GM19025 (cell line): ENCODE measurements around the gene SLC22A31.
"Not testable (repeated sequence)": the region's sequence is repeated elsewhere in the genome, so short reads cannot be mapped to it uniquely, and the experiment has no call there.

Experiments used
- ATAC-seq: cut with Tn5 transposase; IDR thresholded peaks from one replicate; pipeline ENCODE4 v1.9.1; 2021; ENCODE audit warnings: mild to moderate bottlenecking, low read depth, moderate library complexity; ENCODE audit not compliant: unreplicated experiment

The SLC22A31 gene

DNA sequence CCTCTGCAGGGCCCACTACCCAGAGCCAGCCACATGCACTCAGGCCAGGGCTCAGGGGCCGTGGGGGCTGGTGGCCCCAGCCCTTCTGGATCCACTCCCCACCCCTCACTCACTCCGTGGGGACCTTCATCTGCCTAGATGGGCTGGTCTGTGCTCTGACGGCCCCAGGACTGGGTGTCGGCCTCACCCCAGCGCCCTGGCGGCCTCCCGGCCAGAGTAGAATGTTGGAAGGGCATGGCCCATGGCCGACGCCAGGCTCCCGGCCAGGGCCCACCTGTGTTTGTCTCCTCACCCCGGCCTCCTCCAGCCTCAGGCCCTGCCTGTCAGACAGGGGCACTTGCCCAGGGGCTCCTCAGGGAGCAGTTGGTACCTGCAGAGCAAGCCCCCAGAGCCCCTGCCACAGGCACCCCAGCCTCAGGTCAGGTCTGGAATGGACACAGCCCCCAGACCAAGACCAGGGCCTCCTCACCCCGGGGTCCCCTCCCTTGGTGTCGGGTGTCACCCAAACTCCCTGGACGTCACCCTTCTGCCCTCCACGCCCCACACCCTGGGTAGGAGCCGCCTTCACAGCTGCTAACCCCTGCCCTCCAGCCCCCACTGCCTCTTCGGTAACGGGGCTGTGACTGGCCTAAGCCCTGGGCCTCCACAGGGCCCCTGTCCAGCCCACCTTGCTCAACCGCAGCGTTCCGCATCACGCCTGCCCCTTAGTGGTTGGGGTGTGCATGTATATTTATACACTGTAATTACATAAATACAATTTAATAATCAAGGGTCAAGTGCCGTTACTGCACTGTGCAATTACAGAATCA lies 31.8 kb downstream of the SLC22A31 start:
- no peak for ATAC-seq

DNA sequence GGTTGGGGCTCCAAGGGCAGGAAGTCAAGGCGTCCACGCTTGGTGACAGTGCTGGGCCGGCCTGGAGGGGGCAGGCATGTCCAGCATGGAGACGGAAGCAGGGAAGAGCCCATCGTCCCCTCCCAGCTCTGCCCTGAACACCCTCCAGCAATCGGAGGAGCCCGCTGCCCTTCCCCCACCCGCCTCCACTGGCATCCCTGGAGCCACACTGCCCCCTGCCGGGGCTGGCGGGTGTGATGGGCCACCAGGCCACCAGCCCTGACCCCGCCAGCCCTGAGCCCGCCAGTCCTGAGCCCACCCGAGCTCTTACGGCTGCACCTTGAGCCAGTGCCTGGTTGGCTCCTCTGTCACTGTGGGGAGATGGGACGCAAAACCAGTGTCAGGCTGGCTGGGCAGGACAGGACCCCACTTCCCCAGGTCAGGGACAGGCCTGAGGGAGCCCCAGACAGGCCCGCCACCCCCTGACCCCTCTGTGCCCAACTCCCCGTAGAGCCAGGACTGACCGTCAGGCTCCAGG lies 32.9 kb downstream of the SLC22A31 start:
- no peak for ATAC-seq

DNA sequence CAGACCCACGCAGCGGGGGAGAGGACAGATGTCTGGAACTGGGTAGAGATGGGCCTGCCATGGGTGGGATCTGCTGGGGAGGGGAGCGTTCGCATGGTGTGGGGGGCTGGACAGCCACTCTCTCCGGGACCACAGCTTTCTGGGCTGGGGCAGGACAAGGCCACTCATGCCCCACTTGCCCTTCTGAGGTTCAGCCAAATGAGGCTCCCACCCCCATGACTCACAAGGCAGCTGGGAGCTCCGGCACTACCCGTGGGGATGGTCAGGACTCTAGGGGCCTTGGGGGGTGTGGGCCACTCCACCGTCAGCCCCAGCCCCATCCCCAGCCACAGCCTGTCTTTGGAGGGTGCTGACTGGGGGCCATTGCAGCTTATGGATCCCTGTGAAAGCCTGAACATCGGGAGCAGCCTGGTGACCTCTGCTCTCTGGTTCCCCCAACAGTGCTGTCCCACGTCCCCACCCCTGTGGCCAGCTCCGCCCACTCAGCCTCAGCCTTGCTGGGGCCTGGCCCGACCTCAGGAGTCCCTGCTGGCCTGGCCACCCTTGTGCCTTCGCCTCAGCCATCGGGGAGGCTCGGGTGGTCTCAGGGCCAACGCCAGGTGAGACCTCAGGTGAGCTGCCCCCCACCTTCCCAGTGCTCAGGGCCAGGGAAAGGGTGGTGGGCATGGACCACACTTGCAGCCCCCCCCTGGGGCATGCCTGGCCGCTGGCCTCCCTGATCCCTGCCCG lies 33.5 kb downstream of the SLC22A31 start:
- no peak for ATAC-seq

DNA sequence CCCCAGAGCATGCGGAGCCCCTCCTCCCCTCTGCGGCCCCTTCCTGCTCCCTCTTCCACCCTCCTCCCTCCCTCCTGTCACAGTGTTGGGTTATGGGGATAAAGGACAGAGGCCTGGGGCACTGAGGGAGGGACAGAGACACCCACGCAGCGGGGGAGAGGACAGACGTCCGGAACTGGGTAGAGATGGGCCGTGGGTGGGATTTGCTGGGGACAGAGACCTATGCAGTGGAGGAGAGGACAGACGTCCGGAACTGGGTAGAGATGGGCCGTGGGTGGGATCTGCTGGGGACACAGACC lies 34.7 kb downstream of the SLC22A31 start:
- not testable (repeated sequence) for ATAC-seq

DNA sequence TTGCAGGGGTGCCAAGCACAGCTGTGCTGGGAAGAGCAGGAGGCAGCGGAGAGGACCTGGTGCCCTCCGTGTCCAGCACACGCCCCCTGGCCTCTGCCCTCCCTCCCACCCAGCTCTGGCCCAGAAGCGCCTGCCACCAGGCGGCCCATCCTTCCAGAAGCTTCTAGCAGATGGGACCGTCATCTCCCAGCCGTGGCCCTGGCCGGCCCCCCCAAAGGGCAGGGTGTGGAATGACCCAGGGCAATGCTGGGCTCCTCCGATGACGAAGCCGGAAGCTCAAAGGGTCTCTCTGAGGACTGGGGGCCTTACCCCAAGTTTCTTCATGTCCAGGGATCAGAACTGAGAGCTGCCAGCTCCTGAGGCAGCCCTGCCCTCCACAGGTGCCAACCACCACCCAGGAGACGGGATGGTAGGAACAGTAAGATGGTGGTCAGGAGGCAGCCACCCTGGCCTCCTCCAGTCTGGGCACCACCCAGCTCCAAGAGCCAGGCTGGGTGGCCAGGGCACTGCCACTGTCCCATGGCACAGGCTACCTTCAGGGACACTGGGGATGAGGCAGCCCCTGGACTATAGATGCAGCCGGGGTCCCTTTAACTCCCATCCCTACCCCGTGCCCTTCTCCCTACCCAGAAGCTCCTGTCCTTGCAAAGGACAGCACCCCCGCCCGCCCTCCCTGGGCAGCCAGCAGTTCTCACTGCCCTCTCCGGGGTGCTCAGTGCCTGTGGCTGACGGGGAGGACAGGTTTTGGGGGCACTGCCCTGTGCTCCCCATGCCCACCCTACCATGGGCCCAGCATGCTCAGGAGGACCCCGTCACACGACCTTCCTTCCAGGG lies 35.3 kb downstream of the SLC22A31 start:
- no peak for ATAC-seq

DNA sequence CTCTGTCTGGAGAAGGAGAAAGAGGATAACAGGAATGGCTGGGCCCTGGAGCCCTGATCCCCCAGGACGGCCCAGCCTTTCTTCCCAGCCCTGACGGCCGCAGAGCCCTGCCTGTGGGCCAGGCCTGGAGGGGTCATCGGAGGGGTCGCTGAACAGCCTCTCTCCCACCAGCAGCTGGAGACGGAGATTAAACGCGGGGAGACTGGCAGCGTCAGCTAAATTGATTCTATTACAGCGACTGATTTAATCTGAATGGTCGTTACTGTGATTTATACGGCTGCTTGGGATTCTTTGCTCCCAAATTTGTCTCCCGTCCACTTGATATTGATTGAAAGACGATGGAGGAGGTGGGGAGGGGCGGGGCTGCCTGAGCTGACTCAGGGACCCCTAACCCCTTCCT lies 35.9 kb downstream of the SLC22A31 start:
- ATAC-seq = no peak

DNA sequence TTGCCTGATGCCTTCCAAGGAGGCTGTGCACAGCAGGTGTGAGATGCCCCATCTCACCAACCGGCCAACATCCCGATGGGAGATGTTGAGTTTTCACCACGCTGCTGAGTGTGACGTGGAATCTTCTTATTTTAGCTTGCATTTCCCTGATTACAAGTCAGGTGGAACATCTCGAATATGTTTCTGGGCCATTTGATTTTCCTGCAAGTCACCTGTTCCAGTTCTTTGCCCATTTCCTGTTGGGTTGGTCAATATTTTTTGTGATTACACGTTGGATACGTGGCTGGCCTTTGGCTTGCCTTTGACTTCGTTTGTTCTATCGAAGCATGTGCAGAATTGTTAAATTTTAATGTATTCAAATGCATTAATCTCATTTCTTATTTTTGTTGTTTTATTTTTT lies 37.0 kb downstream of the SLC22A31 start:
- ATAC-seq = no peak

DNA sequence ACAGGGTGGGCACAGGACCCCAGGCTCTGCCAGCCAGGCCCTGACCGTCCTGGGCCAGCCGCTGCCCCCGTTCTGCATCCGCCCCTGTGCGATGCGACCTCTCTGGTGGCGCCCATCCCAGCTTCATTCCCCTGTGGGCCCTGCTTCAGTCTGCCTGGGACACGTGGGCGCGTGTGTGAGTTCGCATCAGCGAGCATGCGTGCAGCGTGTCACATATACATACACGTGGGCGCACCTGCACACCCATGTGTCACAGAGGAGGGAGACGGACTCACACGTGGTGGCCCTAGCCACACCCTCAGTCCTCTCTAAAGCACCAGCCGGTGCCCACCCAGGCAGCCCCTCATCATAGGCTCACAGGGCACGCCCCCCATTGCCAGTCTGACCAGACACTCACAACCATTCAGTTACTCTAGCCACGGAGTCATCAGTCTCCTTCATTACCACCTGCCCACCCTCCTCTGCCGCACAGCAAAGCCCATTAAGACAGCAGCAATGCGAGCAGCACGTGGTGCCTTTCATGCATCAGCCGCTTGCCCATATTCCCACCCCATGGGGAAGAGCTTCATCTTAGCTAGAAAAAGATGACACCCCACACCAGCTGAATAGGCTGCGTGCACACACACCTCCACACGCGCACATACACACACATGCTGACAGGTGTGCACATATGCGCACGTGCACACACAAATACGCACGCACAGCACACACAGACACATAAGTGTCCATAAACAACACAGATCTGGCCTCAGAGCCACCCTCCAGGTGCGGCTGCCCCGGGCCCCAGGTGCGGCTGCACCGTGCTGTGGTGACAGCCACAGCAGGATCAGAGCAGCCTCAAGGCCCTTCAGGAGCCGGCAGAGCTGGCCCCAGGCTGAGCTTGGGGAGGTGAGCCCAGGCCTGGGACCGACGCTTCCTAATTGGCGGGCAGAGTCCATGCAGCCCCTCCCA lies 38.3 kb downstream of the SLC22A31 start:
- no peak for ATAC-seq

DNA sequence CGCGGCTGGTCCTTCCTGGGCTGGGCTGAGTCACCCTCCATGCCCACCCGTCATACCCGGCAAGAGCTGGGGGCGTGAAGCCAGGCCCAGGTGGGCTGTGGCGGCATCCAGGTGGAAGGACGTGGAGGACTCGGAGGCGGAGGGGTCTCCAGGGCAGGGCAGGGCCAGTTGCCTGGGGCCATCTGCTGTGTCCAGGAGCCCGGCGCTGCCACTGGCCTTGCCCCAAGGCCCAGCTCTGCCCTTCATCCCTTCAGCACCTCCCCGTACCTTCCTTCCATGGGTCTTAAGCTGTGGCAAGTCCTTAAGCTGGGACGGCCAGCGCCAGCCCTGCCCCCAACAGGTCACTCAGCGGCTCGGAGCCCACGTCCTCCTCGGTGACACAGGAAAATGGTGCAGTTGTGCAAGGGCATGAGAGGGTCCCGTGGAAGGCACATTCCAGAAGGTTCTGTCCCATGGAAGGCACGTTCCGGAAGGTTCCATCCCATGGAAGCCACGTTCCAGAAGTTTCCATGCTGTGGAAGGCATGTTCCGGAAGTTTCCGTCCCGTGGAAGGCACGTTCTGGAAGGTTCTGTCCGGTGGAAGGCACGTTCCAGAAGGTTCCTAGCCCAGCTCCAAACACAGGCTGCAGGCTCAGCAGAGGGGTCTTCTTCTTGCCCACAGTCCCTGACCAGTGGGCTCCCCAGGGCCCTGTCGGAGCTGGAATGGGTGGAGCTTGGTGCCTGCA lies 39.2 kb downstream of the SLC22A31 start:
- no peak for ATAC-seq

DNA sequence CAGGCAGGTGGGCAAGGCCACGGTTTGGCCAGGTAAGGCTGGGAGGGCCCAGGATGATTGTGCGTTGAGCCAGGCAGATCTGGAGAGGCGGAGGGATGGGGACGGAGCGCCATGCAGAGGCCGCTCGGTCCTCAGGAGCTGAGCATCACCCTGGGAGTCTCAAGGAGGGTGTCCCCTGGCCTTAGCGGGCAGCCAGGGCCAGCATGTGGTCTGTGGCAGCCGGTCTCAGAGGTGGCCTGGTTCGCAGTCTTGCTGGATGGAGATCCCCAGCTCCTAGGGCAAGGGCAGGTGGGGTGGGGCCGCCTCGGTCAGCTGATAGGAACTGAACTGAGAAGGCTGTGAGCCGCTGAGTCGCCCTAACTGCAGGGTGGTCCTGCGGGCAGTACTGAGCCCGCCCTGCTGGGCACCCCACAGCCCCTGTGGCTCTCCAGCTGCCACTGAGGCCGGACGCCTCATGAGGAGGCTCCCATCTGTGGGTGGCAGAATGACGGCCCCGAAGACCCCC lies 40.4 kb downstream of the SLC22A31 start:
- no peak for ATAC-seq

DNA sequence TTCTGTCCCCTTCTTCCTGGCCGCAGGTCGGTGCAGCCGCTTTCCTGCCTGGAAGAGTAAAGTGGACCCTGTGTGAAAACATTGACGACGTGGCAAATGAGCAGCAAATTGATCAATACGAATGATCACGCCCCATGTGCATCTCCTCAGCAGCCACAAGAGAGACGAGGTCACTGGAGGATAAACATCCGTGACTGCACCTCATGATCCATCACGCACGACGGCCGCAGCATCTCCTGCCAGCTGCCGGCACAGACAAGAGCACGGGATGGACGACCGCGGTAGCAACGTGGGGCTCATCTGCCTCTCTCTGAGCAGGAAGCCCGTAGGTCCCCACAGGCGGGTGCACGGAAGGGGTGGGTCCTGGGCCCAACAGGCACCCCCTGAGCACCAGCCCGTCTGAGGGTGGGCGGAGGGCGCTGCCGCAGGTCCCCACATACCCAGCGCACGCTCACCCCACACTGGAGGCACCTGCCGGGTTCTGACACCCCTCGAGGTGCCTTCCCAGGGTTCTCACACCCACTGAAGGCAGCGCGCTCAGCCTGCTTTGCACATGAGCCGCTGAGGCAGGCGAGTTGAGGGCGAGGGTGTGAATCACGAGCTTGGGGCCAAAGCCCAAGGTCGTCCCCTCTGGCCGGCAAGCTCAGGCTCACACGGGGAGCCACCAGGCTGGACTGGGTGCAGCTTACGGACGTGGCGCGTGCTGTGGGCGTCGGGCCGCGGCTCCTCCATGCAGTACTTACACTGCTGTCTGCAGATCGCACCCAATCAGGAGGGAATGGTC lies 41.1 kb downstream of the SLC22A31 start:
- no peak for ATAC-seq

DNA sequence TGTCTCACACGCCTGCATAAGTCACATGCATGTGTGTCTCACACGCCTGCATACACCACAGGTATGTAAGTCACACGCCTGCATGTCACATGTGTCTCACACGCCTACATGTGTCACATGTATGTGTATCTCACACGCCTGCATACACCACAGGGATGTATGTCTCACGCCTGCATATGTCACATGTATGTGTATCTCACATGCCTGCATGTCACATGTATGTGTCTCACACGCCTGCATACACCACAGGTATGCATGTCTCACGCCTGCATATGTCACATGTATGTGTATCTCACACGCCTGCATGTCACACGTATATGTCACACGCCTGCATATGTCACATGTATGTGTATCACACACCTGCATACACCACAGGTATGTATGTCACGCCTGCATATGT lies 42.6 kb downstream of the SLC22A31 start:
- no peak for ATAC-seq

DNA sequence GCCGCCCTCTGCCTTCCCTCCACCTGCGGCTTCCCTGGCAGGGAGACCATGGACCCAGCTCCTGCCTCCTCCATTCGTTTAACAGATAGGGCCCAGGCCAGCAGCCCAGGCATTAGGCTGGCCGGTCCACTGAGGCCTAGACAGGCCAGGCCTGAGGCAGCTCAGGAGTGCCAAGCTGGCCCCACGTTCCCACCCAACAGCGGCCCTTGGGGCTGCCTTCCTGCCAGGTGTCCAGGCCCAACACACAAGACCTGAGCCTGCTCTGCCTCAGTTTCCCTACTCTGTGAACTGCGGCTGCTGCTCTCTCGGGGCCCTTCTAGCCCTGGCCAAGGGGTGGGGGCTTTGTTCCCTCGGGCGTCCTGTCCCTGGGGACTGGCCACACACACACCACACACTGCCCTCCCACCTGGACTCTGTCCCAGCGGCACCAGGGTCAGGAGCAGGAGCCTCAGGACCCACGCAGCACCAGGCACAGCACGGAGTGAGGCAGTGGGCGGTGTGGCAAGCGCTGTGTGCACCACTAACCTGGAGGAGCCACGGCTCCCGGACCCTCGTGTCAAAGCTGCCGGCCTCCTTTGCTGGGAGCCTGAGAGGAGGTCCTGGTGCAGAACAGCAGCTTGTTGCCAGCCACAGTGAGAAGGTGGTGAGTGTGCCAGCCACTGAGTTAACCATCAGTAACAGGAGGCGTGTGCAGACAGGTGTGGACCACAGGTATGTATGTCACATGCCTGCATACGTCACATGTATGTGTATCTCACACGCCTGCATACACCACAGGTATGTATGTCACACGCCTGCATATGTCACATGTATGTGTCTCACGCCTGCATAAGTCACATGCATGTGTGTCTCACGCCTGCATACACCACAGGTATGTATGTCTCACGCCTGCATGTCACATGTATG lies 43.3 kb downstream of the SLC22A31 start:
- no peak for ATAC-seq

DNA sequence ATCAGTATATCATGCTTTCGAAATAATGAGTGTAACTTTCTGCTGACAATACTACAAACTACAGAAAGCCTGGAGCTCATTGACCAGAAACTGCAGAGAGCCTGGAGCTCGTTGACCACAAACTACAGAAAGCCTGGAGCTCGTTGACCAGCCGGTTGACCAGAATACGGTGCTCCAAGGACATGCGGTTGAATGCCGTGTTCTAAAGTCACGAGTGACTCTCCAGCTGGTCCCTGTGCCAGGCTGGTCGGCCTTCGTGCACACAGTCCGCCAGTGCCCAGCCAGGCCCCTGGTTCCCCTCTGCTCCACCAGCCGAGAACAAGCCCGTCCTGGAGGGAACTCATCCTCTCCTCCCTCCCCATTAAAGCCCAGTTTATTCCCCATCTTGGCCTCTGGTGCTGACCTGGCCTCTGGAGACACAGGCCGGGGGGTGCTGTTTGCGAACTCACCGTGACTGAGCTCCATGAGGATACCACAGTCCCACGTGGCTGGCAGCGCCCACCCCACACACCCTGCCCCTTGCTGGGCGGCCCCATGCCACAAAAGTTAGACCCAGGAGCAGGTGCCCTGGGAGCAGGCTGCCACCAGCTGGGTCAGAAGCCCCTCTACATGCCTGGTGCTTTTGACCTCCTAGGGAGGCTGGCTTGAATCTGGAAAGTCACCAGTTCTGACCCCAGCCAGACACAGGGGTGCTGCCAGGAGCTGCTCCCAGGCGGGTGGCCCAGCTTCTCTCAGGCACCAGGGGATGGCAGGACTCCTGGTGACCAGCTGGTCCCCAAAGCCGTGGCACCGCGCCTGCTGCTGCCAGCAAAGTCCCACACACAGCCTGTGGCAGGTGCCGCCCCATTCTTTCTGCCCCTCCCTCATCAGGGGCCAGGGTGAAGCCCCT lies 44.2 kb downstream of the SLC22A31 start:
- no peak for ATAC-seq

DNA sequence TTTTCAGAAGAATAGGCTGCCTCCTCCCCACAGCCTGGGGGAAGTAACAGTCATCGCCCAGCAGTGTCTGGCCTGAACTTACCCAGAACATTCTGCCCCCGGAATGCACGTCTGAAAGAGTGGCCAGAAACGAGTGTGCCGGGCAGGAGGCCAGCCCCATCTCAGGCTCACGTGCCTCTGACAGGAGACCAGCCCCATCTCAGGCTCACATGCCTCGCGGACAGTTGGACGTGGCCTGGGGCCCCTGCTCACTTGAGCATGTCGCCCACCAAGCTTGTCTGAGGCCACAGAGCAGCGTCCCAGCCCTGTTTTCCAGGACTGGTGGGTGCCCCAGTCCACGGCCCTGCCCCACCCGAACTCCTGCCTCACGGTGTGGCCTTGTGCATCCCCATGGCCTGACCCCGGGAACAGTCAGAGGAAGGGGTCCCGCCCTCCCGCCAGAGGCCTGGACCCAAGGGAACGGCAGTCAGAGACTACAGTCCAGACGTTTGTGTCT lies 45.1 kb downstream of the SLC22A31 start:
- ATAC-seq = no peak
